Naive thymus-derived CD8-positive, alpha-beta T cell (primary cell): ENCODE results near the gene SENP7. TPM values are rescaled to one million over a fixed set of nuclear protein-coding genes. Genes with fewer than 3 reads are reported as not detected.
A peak's percentile ranks its signal among the peaks of the same experiment; 100 is the strongest.

Experiments
- ATAC-seq, 2 donors: fragments of 150-1000 bp; cut with Tn5 transposase in 1 of 2; sonication (Bioruptor Pico), chemical (Tn5 transposase) in 1 of 2; 1 replicate in 1 of 2; 2 replicates in 1 of 2; pipeline ENCODE4 v1.10.0; 2021; ENCODE audit warnings: mild to moderate bottlenecking in 2 of 2, moderate library complexity in 2 of 2
- POLR2A ChIA-PET: fragments of 350-600 bp; sonication (Branson Sonifier 250); formaldehyde crosslinking; loops from one replicate; lab custom pipeline; 2021; ENCODE audit warnings: antibody characterized with exemption; lab: Charles Lee
- DNase-seq, 10 donors: peaks; one replicate each; pipeline versions ENCODE4 v3.0.0 to v3.0.0-alpha.2; 2020 to 2022
- H3K27ac Mint-ChIP-seq, 10 donors: one replicate each; pipeline ENCODE4 v1.8.0; 2020 to 2022; ENCODE audit warnings: mild to moderate bottlenecking in 10 of 10, mixed read lengths in 10 of 10, moderate library complexity in 4 of 10, inconsistent platforms in 1 of 10
- H3K27me3 Mint-ChIP-seq, 5 donors: one replicate each; pipeline ENCODE4 v1.8.0; 2021 to 2022; ENCODE audit warnings: mixed read lengths in 5 of 5
- H3K36me3 Mint-ChIP-seq, 3 donors: one replicate each; pipeline ENCODE4 v1.8.0; 2020 to 2022; ENCODE audit warnings: mixed read lengths in 3 of 3, mild to moderate bottlenecking in 2 of 3, inconsistent platforms in 1 of 3
- H3K4me1 Mint-ChIP-seq, 4 donors: one replicate each; pipeline ENCODE4 v1.8.0; 2021 to 2022; ENCODE audit warnings: mixed read lengths in 4 of 4
- H3K4me3 Mint-ChIP-seq, 10 donors: one replicate each; pipeline ENCODE4 v1.8.0; 2020 to 2022; ENCODE audit warnings: mild to moderate bottlenecking in 10 of 10, mixed read lengths in 10 of 10, moderate library complexity in 6 of 10, inconsistent platforms in 1 of 10
- H3K9me3 Mint-ChIP-seq, 9 donors: one replicate each; pipeline ENCODE4 v1.8.0; 2020 to 2022; ENCODE audit warnings: mixed read lengths in 9 of 9, mild to moderate bottlenecking in 3 of 9, inconsistent platforms in 1 of 9, moderate library complexity in 1 of 9
- polyA plus RNA-seq, 3 donors: library from polyadenylated mRNA; unstranded; fragments of 300-500 nt; fragmentation: Illumina TruSeq; gene quantifications; one replicate each; pipeline ENCODE4 v1.2.3, GENCODE V29; 2021
- total RNA-seq, 8 experiments: library from RNA in 2 of 8; stranded (reverse) in 2 of 8; gene quantifications; one replicate each; pipeline ENCODE4 v1.2.3 and lab custom pipeline; 2021 to 2026

SENP7 gene
- total and polyA plus RNA-seq, 5 experiments from 2014 or later = 6.7 to 72.5 (median 11.2) TPM

DNA sequence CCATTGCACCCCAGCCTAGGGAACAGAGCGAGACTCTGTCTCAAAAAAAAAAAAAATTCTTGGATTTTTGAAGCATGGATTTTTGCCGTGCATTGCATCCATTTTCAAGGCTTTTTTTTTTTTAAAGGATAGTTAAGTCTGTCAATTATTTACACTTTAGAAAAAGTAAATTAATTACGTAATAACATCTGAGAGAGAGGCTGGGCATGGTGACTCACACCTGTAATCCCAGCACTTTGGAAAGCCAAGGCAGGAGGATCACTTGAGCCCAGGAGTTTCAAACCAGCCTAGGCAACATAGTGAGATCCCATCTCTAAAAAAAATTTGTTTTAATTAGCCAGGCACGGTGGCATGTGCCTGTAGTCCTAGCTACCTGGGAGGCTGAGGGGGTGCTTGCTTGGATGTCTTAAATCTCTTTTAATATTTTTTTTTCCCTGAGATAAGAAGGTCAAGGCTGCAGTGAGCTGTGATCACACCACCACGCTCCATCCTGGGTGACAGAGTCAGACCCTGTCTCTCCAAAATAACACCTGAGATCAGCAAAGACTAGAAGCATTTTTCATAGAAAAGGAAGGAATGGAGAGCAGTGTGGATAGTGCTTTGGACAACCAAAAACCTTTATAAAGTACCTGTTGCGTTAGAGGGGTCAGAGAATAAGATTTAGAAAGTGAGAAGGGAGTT, 6.8 kb upstream of the SENP7 start:
- ATAC-seq = no peak
- peaks cover 21 to 47% (median 47%) of the 10 kb centered on the region in 4 donors for H3K4me1 Mint-ChIP-seq
- DNase-seq = no peak
- peak overlapping the region in 7 of 10 donors; percentile 9 to 72 (median 52) for H3K4me3 Mint-ChIP-seq
- H3K27ac Mint-ChIP-seq = peak overlapping the region; percentile 84 to 99 (median 92)
- peaks cover 0 to 2% (median 0%) of the 10 kb centered on the region in 3 donors for H3K36me3 Mint-ChIP-seq
- H3K9me3 Mint-ChIP-seq = peaks cover 0 to 3% (median 0%) of the 10 kb centered on the region in 9 donors
- no peaks in the 10 kb centered on the region for H3K27me3 Mint-ChIP-seq
- POLR2A ChIA-PET = interaction anchor here (0.6 to 2.8 kb wide), 13 partner anchors 9 to 330 kb away, joined by 3 to 17 read pairs (median 6); partner anchors contain the start of genes NFKBIZ, PCNP, TRMT10C and ZBTB11

DNA sequence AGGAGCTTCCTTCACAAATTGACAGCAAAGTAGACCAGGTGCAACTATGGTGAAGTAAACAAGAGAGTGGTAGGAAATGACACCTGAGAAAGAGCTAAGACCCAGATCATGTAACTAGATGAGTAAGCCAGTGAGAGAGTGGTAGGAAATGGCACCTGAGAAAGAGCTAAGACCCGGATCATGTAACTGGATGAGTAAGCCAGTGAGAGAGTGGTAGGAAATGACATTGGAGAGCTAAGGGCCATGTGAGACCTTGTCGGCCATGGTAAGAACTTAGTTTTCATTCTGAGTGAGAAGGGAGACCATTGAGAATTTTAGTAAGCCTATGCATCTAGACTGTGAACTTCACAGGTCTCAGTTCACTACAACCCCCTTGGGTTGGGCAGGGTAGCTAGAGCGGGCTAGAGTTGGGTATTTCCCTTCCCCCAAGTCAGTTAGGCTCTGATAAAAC, 5.4 kb upstream of the SENP7 start:
- Mint-ChIP-seq H3K9me3 (no peaks in the 10 kb centered on the region), H3K4me3 (peak overlapping the region in 9 of 10 donors; percentile 1 to 65 (median 49))
- POLR2A ChIA-PET = interaction anchor here (0.6 to 2.0 kb wide), 9 partner anchors 10 to 77 kb away, joined by 3 to 12 read pairs (median 5); partner anchors contain the start of genes PCNP and TRMT10C

DNA sequence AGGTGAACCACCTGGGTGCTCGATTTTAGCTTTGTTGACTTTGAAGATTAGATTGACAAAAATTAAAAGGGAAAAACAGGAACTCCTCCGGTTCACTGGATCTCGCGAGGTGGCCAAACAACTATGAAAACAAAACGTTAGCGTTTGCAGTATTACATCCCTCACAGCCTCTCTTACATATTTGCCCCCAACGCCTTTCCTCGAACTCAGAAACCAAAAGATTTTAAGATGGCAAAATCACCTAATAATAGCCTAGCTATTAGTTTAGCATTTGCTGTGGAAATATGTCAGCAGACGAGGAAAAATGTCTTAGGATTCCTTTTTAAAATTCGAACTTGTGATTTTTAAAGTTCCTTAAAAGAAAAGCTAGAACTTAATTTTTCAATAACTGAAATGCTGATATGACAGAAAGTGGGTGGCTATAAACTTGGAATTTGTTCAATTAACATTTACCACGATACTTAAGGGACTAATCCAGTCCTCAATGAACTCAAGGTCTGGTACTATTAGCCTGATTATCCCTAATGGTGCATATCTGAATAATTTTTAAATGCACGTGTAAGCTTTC, 491 bp upstream of the SENP7 start:
- Mint-ChIP-seq H3K4me3 (peak overlapping the region; percentile 97 to 100 (median 100)), H3K27me3 (peaks cover 0 to 8% (median 0%) of the 10 kb centered on the region in 5 donors), H3K36me3 (peaks cover 5 to 10% (median 7%) of the 10 kb centered on the region in 3 donors), H3K9me3 (peaks cover 0 to 2% (median 0%) of the 10 kb centered on the region in 9 donors), H3K4me1 (peaks cover 27 to 63% (median 52%) of the 10 kb centered on the region in 4 donors), H3K27ac (peak overlapping the region; percentile 94 to 100 (median 98))
- POLR2A ChIA-PET = interaction anchor here (0.8 to 2.5 kb wide), 11 partner anchors 8 to 336 kb away, joined by 3 to 26 read pairs (median 6); partner anchors contain the start of genes NFKBIZ, PCNP and TRMT10C
- peak in 1 of 2 donors; percentile 11 for ATAC-seq
- no peak for DNase-seq

More for the DNA sequence above, 5.4 kb upstream of the SENP7 start:
- ATAC-seq (peak; percentile 71 to 88), DNase-seq (peak in 7 of 10 donors; percentile 14 to 66 (median 35))
- H3K27ac Mint-ChIP-seq = peak overlapping the region; percentile 38 to 94 (median 88)
- peaks cover 21 to 54% (median 50%) of the 10 kb centered on the region in 4 donors for H3K4me1 Mint-ChIP-seq
- H3K36me3 Mint-ChIP-seq = no peaks in the 10 kb centered on the region
- H3K27me3 Mint-ChIP-seq = peaks cover 0 to under 1% (median 0%) of the 10 kb centered on the region in 5 donors

DNA sequence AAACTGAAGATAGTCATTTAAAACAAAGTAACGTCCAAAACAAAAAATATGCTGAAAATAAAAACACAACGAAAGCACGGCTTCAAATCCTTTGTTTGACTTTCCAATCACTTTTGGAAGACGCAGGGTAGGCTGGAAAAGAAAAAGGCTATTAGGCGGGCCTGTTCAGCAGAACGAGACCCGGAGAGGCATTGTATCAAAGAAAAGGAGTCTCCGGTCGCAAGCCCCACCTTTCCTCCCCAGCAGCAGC, 691 bp downstream of the SENP7 start:
- H3K27me3 Mint-ChIP-seq = peaks cover 0 to 8% (median 0%) of the 10 kb centered on the region in 5 donors
- H3K4me3 Mint-ChIP-seq = peak overlapping the region; percentile 97 to 100 (median 100)
- peaks cover 0 to 2% (median 0%) of the 10 kb centered on the region in 9 donors for H3K9me3 Mint-ChIP-seq
- ATAC-seq = peak; percentile 68 to 69
- peaks cover 25 to 58% (median 54%) of the 10 kb centered on the region in 4 donors for H3K4me1 Mint-ChIP-seq
- H3K27ac Mint-ChIP-seq = peak overlapping the region; percentile 94 to 100 (median 98)
- POLR2A ChIA-PET = interaction anchor here (0.5 to 2.5 kb wide), 18 partner anchors 9 to 1700 kb away, joined by 3 to 26 read pairs (median 6); partner anchors contain the start of genes NFKBIZ, PCNP and TRMT10C
- peaks cover 8 to 11% (median 11%) of the 10 kb centered on the region in 3 donors for H3K36me3 Mint-ChIP-seq
- peak in 2 of 10 donors; percentile 5 to 16 for DNase-seq

DNA sequence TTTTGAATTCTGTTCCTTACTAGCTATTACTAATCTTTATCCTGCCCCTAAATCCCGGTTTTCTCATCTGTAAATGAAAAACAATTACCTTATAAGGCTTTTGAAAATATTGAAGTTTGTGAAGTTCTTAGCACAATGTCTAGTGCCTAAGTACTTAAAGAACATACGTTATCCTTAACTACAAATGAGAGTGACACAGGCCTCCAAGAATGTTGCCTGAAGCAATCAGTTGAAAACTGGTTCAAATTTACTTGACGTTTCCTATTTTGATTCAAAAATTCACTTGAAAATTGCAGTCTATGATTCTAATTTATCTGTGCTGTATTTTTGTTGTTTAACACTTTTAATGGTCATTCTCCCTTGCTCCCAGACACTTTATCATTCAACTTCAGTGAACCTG, 3.2 kb downstream of the SENP7 start:
- peaks cover 8 to 22% (median 11%) of the 10 kb centered on the region in 3 donors for H3K36me3 Mint-ChIP-seq
- H3K9me3 Mint-ChIP-seq = peaks cover 0 to 2% (median 0%) of the 10 kb centered on the region in 9 donors
- peak overlapping the region in 6 of 10 donors; percentile 1 to 76 (median 30) for H3K27ac Mint-ChIP-seq
- peaks cover 0 to 8% (median 0%) of the 10 kb centered on the region in 5 donors for H3K27me3 Mint-ChIP-seq
- H3K4me1 Mint-ChIP-seq = peaks cover 30 to 77% (median 69%) of the 10 kb centered on the region in 4 donors
- DNase-seq (no peak), ATAC-seq (no peak)
- POLR2A ChIA-PET = interaction anchor here (0.6 to 1.7 kb wide), 3 partner anchors 11 to 174 kb away, joined by 3 to 6 read pairs (median 4); partner anchors contain the start of gene PCNP
- H3K4me3 Mint-ChIP-seq = peak overlapping the region in 9 of 10 donors; percentile 20 to 100 (median 70)

DNA sequence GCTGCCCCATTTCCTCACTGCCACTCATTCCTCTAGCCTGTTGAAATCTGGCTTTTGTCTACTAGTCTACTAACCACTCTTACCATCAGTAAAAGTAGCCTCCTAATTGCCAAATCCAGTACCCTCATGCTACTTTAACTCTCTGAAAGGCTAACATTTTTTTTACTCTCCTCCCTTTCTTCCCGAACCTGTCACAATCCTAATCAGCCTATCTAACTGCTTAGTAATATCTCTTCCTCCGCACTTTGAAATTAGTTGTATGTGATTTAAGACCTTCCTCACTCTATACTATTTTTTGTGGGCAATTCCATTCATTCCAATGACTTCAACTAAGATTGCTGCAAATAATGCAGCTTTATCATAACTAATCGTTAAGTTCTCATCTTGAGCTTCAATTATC, 3.7 kb downstream of the SENP7 start:
- ATAC-seq (no peak), DNase-seq (no peak)
- H3K27me3 Mint-ChIP-seq = peaks cover 0 to 8% (median 0%) of the 10 kb centered on the region in 5 donors
- POLR2A ChIA-PET = interaction anchor here (0.6 kb wide), 1 partner anchor 175 kb away, joined by 4 read pairs; no protein-coding TSS in a partner anchor
- H3K4me1 Mint-ChIP-seq = peaks cover 30 to 81% (median 71%) of the 10 kb centered on the region in 4 donors
- H3K4me3 Mint-ChIP-seq = peak overlapping the region in 5 of 10 donors; percentile 2 to 46 (median 15)
- peak overlapping the region in 9 of 10 donors; percentile 0 to 76 (median 31) for H3K27ac Mint-ChIP-seq
- peaks cover 10 to 26% (median 11%) of the 10 kb centered on the region in 3 donors for H3K36me3 Mint-ChIP-seq
- peaks cover 0 to 2% (median 0%) of the 10 kb centered on the region in 9 donors for H3K9me3 Mint-ChIP-seq

DNA sequence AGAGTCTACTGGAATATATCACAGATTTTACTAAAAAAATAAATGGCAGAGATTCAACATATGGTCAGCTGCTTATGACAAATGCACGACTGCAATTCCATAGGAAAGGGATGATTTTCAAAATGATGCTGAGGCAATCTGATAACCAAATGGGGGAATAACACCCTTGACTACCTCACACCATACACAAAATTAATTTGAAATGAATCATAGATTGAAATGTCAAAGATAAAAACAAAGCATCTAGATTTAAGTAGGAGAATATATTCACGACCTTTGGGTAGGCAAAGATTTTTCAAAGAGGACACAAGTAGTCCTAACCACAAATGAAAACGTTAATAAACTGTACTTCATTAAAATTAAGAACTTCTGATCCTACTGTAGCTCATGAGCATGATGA, 11.2 kb downstream of the SENP7 start:
- POLR2A ChIA-PET = no interaction called here
- no peaks in the 10 kb centered on the region for H3K9me3 Mint-ChIP-seq
- no peaks in the 10 kb centered on the region for H3K27me3 Mint-ChIP-seq
- peaks cover 10 to 53% (median 40%) of the 10 kb centered on the region in 4 donors for H3K4me1 Mint-ChIP-seq
- ATAC-seq (no peak), DNase-seq (no peak)
- H3K36me3 Mint-ChIP-seq = peaks cover 5 to 54% (median 20%) of the 10 kb centered on the region in 3 donors
- H3K4me3 Mint-ChIP-seq = peak overlapping the region in 2 of 10 donors; percentile 18 to 20
- peak overlapping the region in 8 of 10 donors; percentile 20 to 88 (median 50) for H3K27ac Mint-ChIP-seq

DNA sequence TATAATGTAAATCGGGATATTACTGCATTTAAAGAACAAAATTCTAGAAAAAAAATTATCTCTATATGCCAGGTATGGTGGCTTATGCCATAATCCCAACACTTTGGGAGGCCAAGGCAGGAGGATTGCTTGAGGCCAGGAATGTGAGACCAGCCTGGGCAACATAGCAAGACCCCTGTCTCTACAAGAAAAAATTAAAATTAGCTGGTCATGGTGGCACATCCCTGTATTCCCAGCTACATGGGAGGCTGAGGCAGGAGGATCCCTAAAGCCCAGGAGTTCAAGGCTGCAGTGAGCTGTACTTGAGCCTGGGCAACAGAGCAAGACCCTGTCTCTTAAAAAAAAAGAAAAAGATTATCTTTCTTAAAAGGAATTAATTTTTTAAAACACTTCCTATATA, 12.8 kb downstream of the SENP7 start:
- Mint-ChIP-seq H3K4me3 (no peak overlapping the region), H3K4me1 (peaks cover 14 to 51% (median 41%) of the 10 kb centered on the region in 4 donors), H3K9me3 (no peaks in the 10 kb centered on the region), H3K27ac (no peak overlapping the region), H3K27me3 (no peaks in the 10 kb centered on the region), H3K36me3 (peaks cover 5 to 55% (median 28%) of the 10 kb centered on the region in 3 donors)
- POLR2A ChIA-PET = no interaction called here
- DNase-seq = no peak
- ATAC-seq = no peak

DNA sequence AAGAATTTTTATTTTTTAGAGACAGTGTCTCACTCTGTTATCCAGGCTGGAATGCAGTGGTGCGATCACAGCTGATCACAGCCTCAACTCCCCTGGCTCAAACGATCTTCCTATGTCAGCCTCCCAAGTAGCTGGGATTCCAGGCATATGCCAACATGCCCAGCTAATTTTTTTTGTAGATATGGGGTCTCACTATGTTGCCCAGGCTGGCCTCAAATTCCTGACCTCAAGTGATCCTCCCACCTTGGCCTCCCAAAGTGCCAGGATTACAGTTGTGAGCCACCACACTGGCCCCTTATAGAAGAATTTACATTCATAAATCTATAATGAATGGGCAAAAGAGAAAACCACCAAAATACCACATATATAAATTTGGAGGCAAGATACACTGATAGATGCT, 15.2 kb downstream of the SENP7 start:
- peak overlapping the region in 5 of 10 donors; percentile 33 to 67 (median 37) for H3K27ac Mint-ChIP-seq
- ATAC-seq (no peak), DNase-seq (no peak)
- POLR2A ChIA-PET = no interaction called here
- H3K27me3 Mint-ChIP-seq = no peaks in the 10 kb centered on the region
- H3K4me3 Mint-ChIP-seq = no peak overlapping the region
- H3K9me3 Mint-ChIP-seq = peaks cover 0 to 3% (median 0%) of the 10 kb centered on the region in 9 donors
- H3K36me3 Mint-ChIP-seq = peaks cover 14 to 63% (median 29%) of the 10 kb centered on the region in 3 donors
- H3K4me1 Mint-ChIP-seq = peaks cover 23 to 55% (median 41%) of the 10 kb centered on the region in 4 donors

DNA sequence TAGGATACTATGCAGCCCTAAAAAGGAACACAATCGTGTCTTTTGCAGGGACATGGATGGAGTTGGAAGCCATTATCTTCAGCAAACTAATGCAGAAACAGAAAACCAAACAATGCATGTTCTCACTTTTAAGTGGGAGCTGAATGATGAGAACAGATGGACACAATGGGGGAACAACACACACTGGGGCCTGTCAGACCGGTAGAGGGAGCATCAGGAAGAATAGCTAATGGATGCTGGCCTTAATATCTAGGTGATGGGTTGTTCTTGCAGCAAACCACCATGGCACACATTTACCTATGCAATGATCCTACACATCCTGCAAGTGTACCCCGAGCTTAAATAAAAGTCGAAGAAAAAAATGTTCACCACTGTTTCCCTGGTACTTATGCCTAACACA, 17.5 kb downstream of the SENP7 start:
- H3K27me3 Mint-ChIP-seq = no peaks in the 10 kb centered on the region
- peaks cover 0 to 3% (median 0%) of the 10 kb centered on the region in 9 donors for H3K9me3 Mint-ChIP-seq
- POLR2A ChIA-PET = interaction anchor here (0.7 kb wide), 1 partner anchor 78 kb away, joined by 3 read pairs; no protein-coding TSS in a partner anchor
- H3K4me1 Mint-ChIP-seq = peaks cover 18 to 50% (median 39%) of the 10 kb centered on the region in 4 donors
- peak overlapping the region in 6 of 10 donors; percentile 43 to 78 (median 62) for H3K27ac Mint-ChIP-seq
- no peak overlapping the region for H3K4me3 Mint-ChIP-seq
- DNase-seq (no peak), ATAC-seq (no peak)
- H3K36me3 Mint-ChIP-seq = peaks cover 18 to 69% (median 37%) of the 10 kb centered on the region in 3 donors

DNA sequence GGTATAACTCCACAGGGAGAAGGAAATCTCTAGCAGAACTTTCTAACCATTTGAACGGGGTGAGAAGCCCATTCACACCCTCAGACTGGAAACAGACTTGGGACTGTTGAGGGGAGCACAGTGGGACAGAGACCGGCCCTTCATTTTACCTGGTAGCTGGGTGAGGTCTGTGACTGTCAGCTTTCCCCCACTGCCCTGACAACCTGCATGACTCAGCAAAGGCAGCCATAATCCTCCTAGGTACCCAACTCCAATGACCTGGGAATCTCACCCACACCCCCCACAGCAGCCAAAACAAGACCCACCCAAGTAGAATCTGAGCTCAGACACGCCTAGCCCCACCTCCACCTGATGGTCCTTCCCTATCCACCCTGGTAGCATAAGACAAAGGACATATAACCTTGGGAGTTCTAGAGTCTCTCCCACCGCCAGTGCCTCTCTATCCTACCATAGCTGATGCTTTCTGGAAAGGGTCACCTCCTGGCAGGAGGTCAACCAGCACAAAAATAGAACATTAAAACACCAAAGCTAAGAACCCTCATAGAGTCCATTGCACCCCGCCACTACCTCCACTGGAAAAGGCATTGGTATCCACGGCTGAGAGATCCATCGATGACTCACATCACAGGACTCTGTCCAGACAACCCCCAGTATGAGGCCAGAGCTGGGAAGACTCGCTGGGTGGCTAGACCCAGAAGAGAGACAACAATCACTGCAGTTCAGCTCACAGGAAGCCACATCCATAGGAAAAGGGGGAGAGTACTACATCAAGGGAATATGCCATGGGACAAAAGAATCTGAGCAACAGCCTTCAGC, 28.0 kb downstream of the SENP7 start:
- Mint-ChIP-seq H3K27ac (peak overlapping the region; percentile 15 to 88 (median 72)), H3K27me3 (no peaks in the 10 kb centered on the region), H3K4me3 (no peak overlapping the region), H3K4me1 (peaks cover 43 to 80% (median 71%) of the 10 kb centered on the region in 4 donors), H3K9me3 (peaks cover 0 to 10% (median 3%) of the 10 kb centered on the region in 9 donors), H3K36me3 (peaks cover 23 to 88% (median 61%) of the 10 kb centered on the region in 3 donors)
- no peak for ATAC-seq
- DNase-seq = no peak
- POLR2A ChIA-PET = no interaction called here
